ENCODE results near the gene GNL2.

Gene GNL2

GRCh38 chr1:37609994-37610393 lies 14.3 kb upstream of the GNL2 start:
- no peak overlapping the region for H3K4me3 ChIP-seq (ENCODE audit: low read length, poor library complexity, severe bottlenecking)
- H3K9me3 ChIP-seq (ENCODE audit: insufficient read depth, low read depth, low read length): no peaks in the 10 kb centered on the region
- no peaks in the 10 kb centered on the region for H3F3A ChIP-seq (ENCODE audit: low read depth)
- H2AFZ ChIP-seq (ENCODE audit: low read length): no peak overlapping the region
- H3K4me1 ChIP-seq (ENCODE audit: insufficient read depth, low read length, poor library complexity, severe bottlenecking): no peaks in the 10 kb centered on the region
- H4K20me1 ChIP-seq (ENCODE audit: insufficient read depth, low read length, poor library complexity, severe bottlenecking): no peaks in the 10 kb centered on the region
- H3K79me2 ChIP-seq (ENCODE audit: insufficient read depth, low read length): no peaks in the 10 kb centered on the region
- H3K9me2 ChIP-seq (replicated peaks; ENCODE audit: low read depth, low read length): no peaks in the 10 kb centered on the region
- H3K4me2 ChIP-seq (ENCODE audit: low read depth, low read length, poor library complexity, severe bottlenecking): no peak overlapping the region
- TF ChIP-seq EZH2phosphoT487 (IDR thresholded peaks at IDR 0.05; ENCODE audit: borderline replicate concordance) (no peak), CTCF (conservative IDR thresholded peaks at IDR 0.05; ENCODE audit: low read length) (no peak)
- H3K9ac ChIP-seq (ENCODE audit: low read depth, low read length, poor library complexity, severe bottlenecking): no peak overlapping the region
- no peaks in the 10 kb centered on the region for H3K36me3 ChIP-seq (ENCODE audit: insufficient read depth, low read length)
- no peaks in the 10 kb centered on the region for H3K27me3 ChIP-seq (ENCODE audit: insufficient read depth, low read length, poor library complexity, severe bottlenecking)

- no peaks in the 10 kb centered on the region for H3F3A ChIP-seq (ENCODE audit: low read depth)
- H4K20me1 ChIP-seq (ENCODE audit: insufficient read depth, low read length, poor library complexity, severe bottlenecking): no peaks in the 10 kb centered on the region
- no peak overlapping the region for H3K4me3 ChIP-seq (ENCODE audit: low read length, poor library complexity, severe bottlenecking)
- no peaks in the 10 kb centered on the region for H3K4me1 ChIP-seq (ENCODE audit: insufficient read depth, low read length, poor library complexity, severe bottlenecking)
- no peaks in the 10 kb centered on the region for H3K9me2 ChIP-seq (replicated peaks; ENCODE audit: low read depth, low read length)
- H3K4me2 ChIP-seq (ENCODE audit: low read depth, low read length, poor library complexity, severe bottlenecking): no peak overlapping the region
- H3K9me3 ChIP-seq (ENCODE audit: insufficient read depth, low read depth, low read length): no peaks in the 10 kb centered on the region
- H3K27me3 ChIP-seq (ENCODE audit: insufficient read depth, low read length, poor library complexity, severe bottlenecking): no peaks in the 10 kb centered on the region
- no peak overlapping the region for H2AFZ ChIP-seq (ENCODE audit: low read length)
- TF ChIP-seq EZH2phosphoT487 (IDR thresholded peaks at IDR 0.05; ENCODE audit: borderline replicate concordance) (no peak), CTCF (conservative IDR thresholded peaks at IDR 0.05; ENCODE audit: low read length) (no peak)
- H3K9ac ChIP-seq (ENCODE audit: low read depth, low read length, poor library complexity, severe bottlenecking): no peak overlapping the region
- H3K79me2 ChIP-seq (ENCODE audit: insufficient read depth, low read length): no peaks in the 10 kb centered on the region
- H3K36me3 ChIP-seq (ENCODE audit: insufficient read depth, low read length): no peaks in the 10 kb centered on the region
These were observed 13.3 kb upstream of the GNL2 start for GRCh38 chr1:37609002-37609401.

GRCh38 chr1:37606481-37607263 lies 10.9 kb upstream of the GNL2 start:
- no peaks in the 10 kb centered on the region for H4K20me1 ChIP-seq (ENCODE audit: insufficient read depth, low read length, poor library complexity, severe bottlenecking)
- no peaks in the 10 kb centered on the region for H3K9me2 ChIP-seq (replicated peaks; ENCODE audit: low read depth, low read length)
- no peak overlapping the region for H3K9ac ChIP-seq (ENCODE audit: low read depth, low read length, poor library complexity, severe bottlenecking)
- no peaks in the 10 kb centered on the region for H3K79me2 ChIP-seq (ENCODE audit: insufficient read depth, low read length)
- no peak overlapping the region for H3K4me3 ChIP-seq (ENCODE audit: low read length, poor library complexity, severe bottlenecking)
- H3K4me2 ChIP-seq (ENCODE audit: low read depth, low read length, poor library complexity, severe bottlenecking): no peak overlapping the region
- no peaks in the 10 kb centered on the region for H3K4me1 ChIP-seq (ENCODE audit: insufficient read depth, low read length, poor library complexity, severe bottlenecking)
- H3K9me3 ChIP-seq (ENCODE audit: insufficient read depth, low read depth, low read length): no peaks in the 10 kb centered on the region
- no peak overlapping the region for H2AFZ ChIP-seq (ENCODE audit: low read length)
- H3K36me3 ChIP-seq (ENCODE audit: insufficient read depth, low read length): no peaks in the 10 kb centered on the region
- no peaks in the 10 kb centered on the region for H3F3A ChIP-seq (ENCODE audit: low read depth)
- TF ChIP-seq EZH2phosphoT487 (IDR thresholded peaks at IDR 0.05; ENCODE audit: borderline replicate concordance) (no peak), CTCF (conservative IDR thresholded peaks at IDR 0.05; ENCODE audit: low read length) (no peak)
- no peaks in the 10 kb centered on the region for H3K27me3 ChIP-seq (ENCODE audit: insufficient read depth, low read length, poor library complexity, severe bottlenecking)

Data from Loucy (cell line).